ENCODE results near the gene TMOD1.

The TMOD1 gene

GRCh38 chr9:97562542-97562941, 61.1 kb downstream of the TMOD1 start:
- Histone ChIP-seq H2BK120ac (ENCODE audit: low read depth, low read length) (no peak overlapping the region), H4K91ac (ENCODE audit: low read length) (no peak overlapping the region), H3K36me3 (ENCODE audit: control insufficient read depth in 1 of 2, insufficient read depth in 2 of 2, low read depth in 1 of 2, low read length in 2 of 2) (no peaks in the 10 kb centered on the region), H3K18ac (ENCODE audit: low read depth in 1 of 2, low read length in 2 of 2) (no peak overlapping the region), H3K14ac (ENCODE audit: low read length in 2 of 2) (no peak overlapping the region), H3K27ac (ENCODE audit: low read length, poor library complexity, severe bottlenecking) (no peak overlapping the region), H2AFZ (ENCODE audit: low read depth, low read length) (no peak overlapping the region), H3K4ac (ENCODE audit: low read depth in 1 of 2, low read length in 2 of 2) (no peak overlapping the region), H3K79me1 (replicated peaks; ENCODE audit: low read length, poor library complexity, severe bottlenecking) (no peaks in the 10 kb centered on the region), H2BK5ac (ENCODE audit: low read depth, low read length, poor library complexity, severe bottlenecking) (no peak overlapping the region), H2BK15ac (ENCODE audit: low read depth, poor library complexity, severe bottlenecking) (no peak overlapping the region), H2BK12ac (ENCODE audit: low read length in 2 of 2) (no peak overlapping the region), H2AK5ac (ENCODE audit: low read length, severe bottlenecking) (no peak overlapping the region), H4K8ac (ENCODE audit: low read length) (no peak overlapping the region), H3K4me1 (ENCODE audit: control insufficient read depth, insufficient read depth, low read depth, low read length) (no peaks in the 10 kb centered on the region), H3K9ac (ENCODE audit: low read length) (no peak overlapping the region), H3K23ac (ENCODE audit: low read length in 2 of 2) (no peak overlapping the region), H3K27me3 (ENCODE audit: control insufficient read depth in 1 of 2, insufficient read depth in 1 of 2, low read length in 2 of 2) (peaks cover 19 to 27% of the 10 kb centered on the region in 2 experiments), H3K9me3 (ENCODE audit: control insufficient read depth, low read length) (no peaks in the 10 kb centered on the region), H3K4me3 (ENCODE audit: insufficient read depth in 1 of 2, low read depth in 1 of 2, low read length in 2 of 2) (no peak overlapping the region), H3K4me2 (ENCODE audit: low read length, poor library complexity, severe bottlenecking) (no peak overlapping the region)
- no peak for DNase-seq
- 95% methylated on average over 5 of the region's 5 CpGs for WGBS

GRCh38 chr9:97563458-97564135, 62.1 kb downstream of the TMOD1 start:
- no peak overlapping the region for H2BK12ac ChIP-seq (ENCODE audit: low read length in 2 of 2)
- H3K23ac ChIP-seq (ENCODE audit: low read length in 2 of 2): no peak overlapping the region
- H2AK5ac ChIP-seq (ENCODE audit: low read length, severe bottlenecking): no peak overlapping the region
- no peak overlapping the region for H4K91ac ChIP-seq (ENCODE audit: low read length)
- H2BK5ac ChIP-seq (ENCODE audit: low read depth, low read length, poor library complexity, severe bottlenecking): no peak overlapping the region
- WGBS: 89% methylated on average over 13 of the region's 13 CpGs
- H3K4me2 ChIP-seq (ENCODE audit: low read length, poor library complexity, severe bottlenecking): no peak overlapping the region
- no peaks in the 10 kb centered on the region for H3K9me3 ChIP-seq (ENCODE audit: control insufficient read depth, low read length)
- no peak overlapping the region for H2BK120ac ChIP-seq (ENCODE audit: low read depth, low read length)
- H3K27me3 ChIP-seq (ENCODE audit: control insufficient read depth in 1 of 2, insufficient read depth in 1 of 2, low read length in 2 of 2): peaks cover 23 to 36% of the 10 kb centered on the region in 2 experiments
- no peaks in the 10 kb centered on the region for H3K79me1 ChIP-seq (replicated peaks; ENCODE audit: low read length, poor library complexity, severe bottlenecking)
- no peaks in the 10 kb centered on the region for H3K36me3 ChIP-seq (ENCODE audit: control insufficient read depth in 1 of 2, insufficient read depth in 2 of 2, low read depth in 1 of 2, low read length in 2 of 2)
- H3K18ac ChIP-seq (ENCODE audit: low read depth in 1 of 2, low read length in 2 of 2): no peak overlapping the region
- no peak overlapping the region for H3K14ac ChIP-seq (ENCODE audit: low read length in 2 of 2)
- H3K4ac ChIP-seq (ENCODE audit: low read depth in 1 of 2, low read length in 2 of 2): no peak overlapping the region
- no peak overlapping the region for H4K8ac ChIP-seq (ENCODE audit: low read length)
- peak overlapping the region in 1 of 2 experiments; percentile 28 for H3K4me3 ChIP-seq (ENCODE audit: insufficient read depth in 1 of 2, low read depth in 1 of 2, low read length in 2 of 2)
- no peak overlapping the region for H2BK15ac ChIP-seq (ENCODE audit: low read depth, poor library complexity, severe bottlenecking)
- H2AFZ ChIP-seq (ENCODE audit: low read depth, low read length): no peak overlapping the region
- H3K4me1 ChIP-seq (ENCODE audit: control insufficient read depth, insufficient read depth, low read depth, low read length): no peaks in the 10 kb centered on the region
- no peak for DNase-seq
- no peak overlapping the region for H3K9ac ChIP-seq (ENCODE audit: low read length)
- no peak overlapping the region for H3K27ac ChIP-seq (ENCODE audit: low read length, poor library complexity, severe bottlenecking)

GRCh38 chr9:97564291-97565175, 63.1 kb downstream of the TMOD1 start:
- Histone ChIP-seq H3K18ac (ENCODE audit: low read depth in 1 of 2, low read length in 2 of 2) (no peak overlapping the region), H3K36me3 (ENCODE audit: control insufficient read depth in 1 of 2, insufficient read depth in 2 of 2, low read depth in 1 of 2, low read length in 2 of 2) (no peaks in the 10 kb centered on the region), H3K23ac (ENCODE audit: low read length in 2 of 2) (no peak overlapping the region), H2AK5ac (ENCODE audit: low read length, severe bottlenecking) (no peak overlapping the region), H3K9me3 (ENCODE audit: control insufficient read depth, low read length) (no peaks in the 10 kb centered on the region), H4K8ac (ENCODE audit: low read length) (no peak overlapping the region), H3K9ac (ENCODE audit: low read length) (peak overlapping the region; percentile 46), H3K4me3 (ENCODE audit: insufficient read depth in 1 of 2, low read depth in 1 of 2, low read length in 2 of 2) (peak overlapping the region in 1 of 2 experiments; percentile 28), H4K91ac (ENCODE audit: low read length) (no peak overlapping the region), H3K27ac (ENCODE audit: low read length, poor library complexity, severe bottlenecking) (no peak overlapping the region), H3K4me2 (ENCODE audit: low read length, poor library complexity, severe bottlenecking) (no peak overlapping the region), H2AFZ (ENCODE audit: low read depth, low read length) (no peak overlapping the region), H3K27me3 (ENCODE audit: control insufficient read depth in 1 of 2, insufficient read depth in 1 of 2, low read length in 2 of 2) (peaks cover 31 to 36% of the 10 kb centered on the region in 2 experiments), H2BK5ac (ENCODE audit: low read depth, low read length, poor library complexity, severe bottlenecking) (no peak overlapping the region), H2BK15ac (ENCODE audit: low read depth, poor library complexity, severe bottlenecking) (no peak overlapping the region), H3K4me1 (ENCODE audit: control insufficient read depth, insufficient read depth, low read depth, low read length) (no peaks in the 10 kb centered on the region), H2BK12ac (ENCODE audit: low read length in 2 of 2) (no peak overlapping the region), H3K79me1 (replicated peaks; ENCODE audit: low read length, poor library complexity, severe bottlenecking) (no peaks in the 10 kb centered on the region), H3K14ac (ENCODE audit: low read length in 2 of 2) (no peak overlapping the region), H3K4ac (ENCODE audit: low read depth in 1 of 2, low read length in 2 of 2) (no peak overlapping the region), H2BK120ac (ENCODE audit: low read depth, low read length) (no peak overlapping the region)
- WGBS: 44% methylated on average over 11 of the region's 14 CpGs
- DNase-seq: peak; percentile 65

GRCh38 chr9:97565262-97565661, 63.8 kb downstream of the TMOD1 start:
- H3K27ac ChIP-seq (ENCODE audit: low read length, poor library complexity, severe bottlenecking): no peak overlapping the region
- no peak overlapping the region for H2AFZ ChIP-seq (ENCODE audit: low read depth, low read length)
- 73% methylated on average over 5 of the region's 5 CpGs for WGBS

More at GRCh38 chr9:97565262-97565661, 63.8 kb downstream of the TMOD1 start:
- Histone ChIP-seq H3K14ac (ENCODE audit: low read length in 2 of 2) (no peak overlapping the region), H2BK5ac (ENCODE audit: low read depth, low read length, poor library complexity, severe bottlenecking) (no peak overlapping the region), H3K23ac (ENCODE audit: low read length in 2 of 2) (no peak overlapping the region), H2BK12ac (ENCODE audit: low read length in 2 of 2) (no peak overlapping the region), H3K4me1 (ENCODE audit: control insufficient read depth, insufficient read depth, low read depth, low read length) (no peaks in the 10 kb centered on the region), H4K91ac (ENCODE audit: low read length) (no peak overlapping the region), H3K27me3 (ENCODE audit: control insufficient read depth in 1 of 2, insufficient read depth in 1 of 2, low read length in 2 of 2) (peaks cover 30 to 36% of the 10 kb centered on the region in 2 experiments), H3K79me1 (replicated peaks; ENCODE audit: low read length, poor library complexity, severe bottlenecking) (no peaks in the 10 kb centered on the region), H2BK120ac (ENCODE audit: low read depth, low read length) (no peak overlapping the region), H3K9ac (ENCODE audit: low read length) (no peak overlapping the region), H4K8ac (ENCODE audit: low read length) (no peak overlapping the region), H3K4me3 (ENCODE audit: insufficient read depth in 1 of 2, low read depth in 1 of 2, low read length in 2 of 2) (no peak overlapping the region), H2BK15ac (ENCODE audit: low read depth, poor library complexity, severe bottlenecking) (no peak overlapping the region), H3K4ac (ENCODE audit: low read depth in 1 of 2, low read length in 2 of 2) (no peak overlapping the region), H3K36me3 (ENCODE audit: control insufficient read depth in 1 of 2, insufficient read depth in 2 of 2, low read depth in 1 of 2, low read length in 2 of 2) (no peaks in the 10 kb centered on the region), H3K18ac (ENCODE audit: low read depth in 1 of 2, low read length in 2 of 2) (no peak overlapping the region), H2AK5ac (ENCODE audit: low read length, severe bottlenecking) (no peak overlapping the region), H3K9me3 (ENCODE audit: control insufficient read depth, low read length) (no peaks in the 10 kb centered on the region), H3K4me2 (ENCODE audit: low read length, poor library complexity, severe bottlenecking) (no peak overlapping the region)
- no peak for DNase-seq

Data from mesenchymal stem cell (in vitro differentiated cells and primary cell).